SK-N-SH treated with all-trans-retinoic acid at 6 μM for 48 hours (cell line): ENCODE data around the gene HTT.

Experiments used
- ARNTL ChIP-seq: fragments of 450-650 bp; formaldehyde crosslinking; IDR thresholded peaks from 2 replicates; pipeline ENCODE4 v1.5.0; 2020; ENCODE audit warnings: low read depth, mild to moderate bottlenecking, moderate library complexity, borderline replicate concordance
- BACH2 ChIP-seq: fragments of 250-450 bp; sonication (Bioruptor Pico); IDR thresholded peaks from 2 replicates; pipeline ENCODE4 v1.9.0; 2021; ENCODE audit warnings: mild to moderate bottlenecking, borderline replicate concordance
- ESRRG ChIP-seq: fragments of 250-450 bp; sonication (Bioruptor Pico); IDR thresholded peaks from 2 replicates; pipeline ENCODE4 v1.6.1; 2021; ENCODE audit warnings: mild to moderate bottlenecking
- ISL1 ChIP-seq: fragments of 250-450 bp; sonication (Bioruptor Pico); IDR thresholded peaks from 2 replicates; pipeline ENCODE4 v2.1.2; 2022; ENCODE audit warnings: mild to moderate bottlenecking, moderate library complexity
- PATZ1 ChIP-seq: fragments of 250-450 bp; sonication (Bioruptor Pico); IDR thresholded peaks from 2 replicates; pipeline ENCODE4 v1.8.0; 2020; ENCODE audit warnings: mild to moderate bottlenecking, moderate library complexity, borderline replicate concordance
- RARB ChIP-seq: fragments of 250-450 bp; sonication (Bioruptor Pico); IDR thresholded peaks from 2 replicates; pipeline ENCODE4 v1.8.0; 2021; ENCODE audit warnings: mild to moderate bottlenecking, moderate library complexity
- SNAI2 ChIP-seq: fragments of 250-450 bp; sonication (Bioruptor Pico); IDR thresholded peaks from 2 replicates; pipeline ENCODE4 v1.5.0; 2020; ENCODE audit warnings: mild to moderate bottlenecking, moderate library complexity
- TCF4 ChIP-seq: fragments of 250-450 bp; sonication (Bioruptor Pico); IDR thresholded peaks from 2 replicates; pipeline ENCODE4 v1.8.0; 2021; ENCODE audit warnings: mild to moderate bottlenecking, moderate library complexity, borderline replicate concordance
- ZC3H10 ChIP-seq: fragments of 250-450 bp; sonication (Bioruptor Pico); IDR thresholded peaks from 2 replicates; pipeline ENCODE4 v1.5.1; 2021; ENCODE audit warnings: mild to moderate bottlenecking, moderate library complexity
- ZFP3 ChIP-seq: fragments of 250-450 bp; sonication (Bioruptor Pico); IDR thresholded peaks from 2 replicates; pipeline ENCODE4 v1.5.0; 2020; ENCODE audit warnings: mild to moderate bottlenecking, moderate library complexity
- ZFP30 ChIP-seq: fragments of 450-650 bp; formaldehyde crosslinking; IDR thresholded peaks from 2 replicates; pipeline ENCODE4 v1.5.0; 2022; ENCODE audit warnings: mild to moderate bottlenecking, moderate library complexity
- ZNF565 ChIP-seq: fragments of 450-650 bp; formaldehyde crosslinking; conservative IDR thresholded peaks from 2 replicates; pipeline ENCODE4 v1.5.0; 2020; ENCODE audit warnings: low read depth, mild to moderate bottlenecking, moderate library complexity
- TF ChIP-seq, protein P1 (sequence below): fragments of 250-450 bp; sonication (Bioruptor Pico); IDR thresholded peaks from 2 replicates; pipeline ENCODE4 v1.5.1; 2021; ENCODE audit warnings: mild to moderate bottlenecking, moderate library complexity
- TF ChIP-seq, protein P2 (sequence below): fragments of 250-450 bp; sonication (Bioruptor Pico); IDR thresholded peaks from 2 replicates; pipeline ENCODE4 v1.8.0; 2021; ENCODE audit warnings: low read depth, mild to moderate bottlenecking, moderate library complexity, borderline replicate concordance

DNA sequence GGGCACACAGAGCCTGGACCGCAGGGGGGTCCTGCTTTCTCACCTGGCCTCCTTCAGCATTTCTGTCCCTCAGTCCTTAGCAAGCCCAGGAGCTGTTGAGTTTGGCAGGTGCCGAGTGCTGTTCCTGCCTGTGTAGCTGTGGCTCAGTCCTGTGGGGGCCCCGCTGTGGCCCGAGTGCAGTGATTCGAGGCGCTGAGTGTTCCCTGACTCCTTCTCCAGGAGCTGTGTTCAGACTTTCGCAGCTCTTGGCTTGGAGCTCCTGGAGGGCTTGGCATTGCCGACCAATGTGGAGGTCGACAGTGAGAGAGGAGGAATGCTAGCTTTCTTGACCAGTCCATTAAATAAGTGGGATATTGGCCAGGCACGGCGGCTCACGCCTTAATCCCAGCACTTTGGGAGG is 124.4 kb downstream of the HTT start:
- no peak for TF ChIP-seq ZFP30 (CRISPR knock-in tag)
- TF ChIP-seq SNAI2 (CRISPR knock-in tag): no peak
- TF ChIP-seq ISL1 (CRISPR knock-in tag): no peak
- no peak for TF ChIP-seq ZFP3 (CRISPR knock-in tag)
- no peak for TF ChIP-seq BACH2 (CRISPR knock-in tag)
- TF ChIP-seq ZNF565 (CRISPR knock-in tag): no peak
- no peak for TF ChIP-seq RARB (CRISPR knock-in tag)
- TF ChIP-seq ARNTL (CRISPR knock-in tag): no peak
- TF ChIP-seq PATZ1 (CRISPR knock-in tag): no peak
- no peak for TF ChIP-seq ESRRG (CRISPR knock-in tag)
- TF ChIP-seq TCF4 (CRISPR knock-in tag): no peak
- no peak for TF ChIP-seq ZC3H10 (CRISPR knock-in tag)
- TF ChIP-seq, protein P1, sequence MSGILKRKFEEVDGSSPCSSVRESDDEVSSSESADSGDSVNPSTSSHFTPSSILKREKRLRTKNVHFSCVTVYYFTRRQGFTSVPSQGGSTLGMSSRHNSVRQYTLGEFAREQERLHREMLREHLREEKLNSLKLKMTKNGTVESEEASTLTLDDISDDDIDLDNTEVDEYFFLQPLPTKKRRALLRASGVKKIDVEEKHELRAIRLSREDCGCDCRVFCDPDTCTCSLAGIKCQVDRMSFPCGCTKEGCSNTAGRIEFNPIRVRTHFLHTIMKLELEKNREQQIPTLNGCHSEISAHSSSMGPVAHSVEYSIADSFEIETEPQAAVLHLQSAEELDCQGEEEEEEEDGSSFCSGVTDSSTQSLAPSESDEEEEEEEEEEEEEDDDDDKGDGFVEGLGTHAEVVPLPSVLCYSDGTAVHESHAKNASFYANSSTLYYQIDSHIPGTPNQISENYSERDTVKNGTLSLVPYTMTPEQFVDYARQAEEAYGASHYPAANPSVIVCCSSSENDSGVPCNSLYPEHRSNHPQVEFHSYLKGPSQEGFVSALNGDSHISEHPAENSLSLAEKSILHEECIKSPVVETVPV (CRISPR knock-in tag): no peak
- TF ChIP-seq, protein P2, sequence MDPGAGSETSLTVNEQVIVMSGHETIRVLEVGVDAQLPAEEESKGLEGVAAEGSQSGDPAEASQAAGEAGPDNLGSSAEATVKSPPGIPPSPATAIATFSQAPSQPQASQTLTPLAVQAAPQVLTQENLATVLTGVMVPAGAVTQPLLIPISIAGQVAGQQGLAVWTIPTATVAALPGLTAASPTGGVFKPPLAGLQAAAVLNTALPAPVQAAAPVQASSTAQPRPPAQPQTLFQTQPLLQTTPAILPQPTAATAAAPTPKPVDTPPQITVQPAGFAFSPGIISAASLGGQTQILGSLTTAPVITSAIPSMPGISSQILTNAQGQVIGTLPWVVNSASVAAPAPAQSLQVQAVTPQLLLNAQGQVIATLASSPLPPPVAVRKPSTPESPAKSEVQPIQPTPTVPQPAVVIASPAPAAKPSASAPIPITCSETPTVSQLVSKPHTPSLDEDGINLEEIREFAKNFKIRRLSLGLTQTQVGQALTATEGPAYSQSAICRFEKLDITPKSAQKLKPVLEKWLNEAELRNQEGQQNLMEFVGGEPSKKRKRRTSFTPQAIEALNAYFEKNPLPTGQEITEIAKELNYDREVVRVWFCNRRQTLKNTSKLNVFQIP (CRISPR knock-in tag): no peak
